Measurements from ENCODE around the gene TACC2. TPM values are rescaled to one million over a fixed set of nuclear protein-coding genes. Genes with fewer than 3 reads are reported as not detected.

The TACC2 gene
- total and polyA plus RNA-seq, 7 donors = 44.0 to 439 (median 313) TPM

DNA sequence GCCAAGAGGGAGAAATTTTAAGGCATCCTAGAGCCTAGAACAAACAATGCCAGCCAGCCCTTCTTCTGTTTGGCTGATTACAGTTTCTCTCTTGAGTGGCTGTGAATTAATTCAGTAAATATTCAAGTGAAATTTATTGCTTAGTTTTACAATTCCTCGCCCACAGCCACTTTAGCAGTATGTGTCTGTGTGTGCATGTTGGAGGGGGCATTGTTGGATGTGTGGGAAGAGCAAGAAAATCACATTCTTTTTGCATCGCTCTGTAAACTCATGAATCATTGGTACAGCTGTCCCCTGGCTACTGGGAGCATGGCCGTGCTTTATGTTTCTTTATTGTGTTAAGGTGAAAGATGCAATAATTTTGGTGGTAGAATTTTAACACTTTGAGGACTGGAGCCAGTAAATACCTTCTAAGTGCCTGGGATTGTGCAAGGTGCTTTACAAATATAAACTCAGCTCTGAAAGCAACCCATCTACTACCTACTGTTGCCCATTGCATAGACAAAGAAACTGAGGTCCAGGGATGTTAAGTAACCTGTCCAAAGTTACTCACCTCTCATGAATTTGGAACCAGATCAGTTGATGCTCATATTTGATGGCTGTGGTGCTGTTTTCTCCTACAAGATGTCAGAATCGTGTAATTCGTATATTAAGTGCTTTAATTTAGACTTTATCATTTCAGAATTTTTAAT, 192.2 kb downstream of the TACC2 start:
- H3K4me3 ChIP-seq = no peak overlapping the region
- H3K4me1 ChIP-seq = peaks cover 19% of the 10 kb centered on the region
- no peaks in the 10 kb centered on the region for H3K9me3 ChIP-seq
- ATAC-seq (no peak), DNase-seq (no peak)
- intact Hi-C loops (cut with DNase I) = no loop called here
- TF ChIP-seq, protein P1, sequence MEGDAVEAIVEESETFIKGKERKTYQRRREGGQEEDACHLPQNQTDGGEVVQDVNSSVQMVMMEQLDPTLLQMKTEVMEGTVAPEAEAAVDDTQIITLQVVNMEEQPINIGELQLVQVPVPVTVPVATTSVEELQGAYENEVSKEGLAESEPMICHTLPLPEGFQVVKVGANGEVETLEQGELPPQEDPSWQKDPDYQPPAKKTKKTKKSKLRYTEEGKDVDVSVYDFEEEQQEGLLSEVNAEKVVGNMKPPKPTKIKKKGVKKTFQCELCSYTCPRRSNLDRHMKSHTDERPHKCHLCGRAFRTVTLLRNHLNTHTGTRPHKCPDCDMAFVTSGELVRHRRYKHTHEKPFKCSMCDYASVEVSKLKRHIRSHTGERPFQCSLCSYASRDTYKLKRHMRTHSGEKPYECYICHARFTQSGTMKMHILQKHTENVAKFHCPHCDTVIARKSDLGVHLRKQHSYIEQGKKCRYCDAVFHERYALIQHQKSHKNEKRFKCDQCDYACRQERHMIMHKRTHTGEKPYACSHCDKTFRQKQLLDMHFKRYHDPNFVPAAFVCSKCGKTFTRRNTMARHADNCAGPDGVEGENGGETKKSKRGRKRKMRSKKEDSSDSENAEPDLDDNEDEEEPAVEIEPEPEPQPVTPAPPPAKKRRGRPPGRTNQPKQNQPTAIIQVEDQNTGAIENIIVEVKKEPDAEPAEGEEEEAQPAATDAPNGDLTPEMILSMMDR (IDR thresholded peaks at IDR 0.05) = no peak
- H3K36me3 ChIP-seq (ENCODE audit: insufficient read depth in 1 of 2, low read depth in 1 of 2) = peaks cover 2 to 5% of the 10 kb centered on the region in 2 donors
- no peaks in the 10 kb centered on the region for H3K27me3 ChIP-seq (ENCODE audit: insufficient read depth in 3 of 3, low read length in 2 of 3)
- H3K27ac ChIP-seq = peak overlapping the region; percentile 41
- WGBS, 3 donors = 73 to 82% (median 79%) methylated on average over 5 of the region's 5 CpGs

DNA sequence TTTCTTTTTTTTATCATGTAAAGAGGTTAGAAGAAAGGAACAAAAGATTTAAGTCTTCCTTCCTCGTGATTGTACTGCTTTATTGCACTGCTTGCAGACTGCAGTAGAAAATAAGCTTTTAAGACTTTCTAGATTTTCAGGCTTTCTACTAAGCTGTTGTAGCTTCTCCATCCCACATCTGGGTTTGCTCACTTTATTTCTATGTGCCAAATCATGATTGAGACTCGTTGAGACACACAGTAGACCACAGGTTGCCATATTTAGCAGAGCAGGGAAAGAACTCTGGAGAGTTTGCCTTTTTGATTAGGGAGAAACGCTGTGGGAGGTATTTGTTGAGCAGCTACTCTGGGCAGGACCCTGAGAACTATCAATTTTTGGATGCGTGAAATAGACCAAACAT, 192.9 kb downstream of the TACC2 start:
- WGBS, 3 donors = 34 to 50% (median 41%) methylated on average over 4 of the region's 4 CpGs
- TF ChIP-seq, protein P1 (IDR thresholded peaks at IDR 0.05) = no peak
- Histone ChIP-seq H3K4me3 (no peak overlapping the region), H3K27me3 (ENCODE audit: insufficient read depth in 3 of 3, low read length in 2 of 3) (no peaks in the 10 kb centered on the region), H3K9me3 (no peaks in the 10 kb centered on the region), H3K27ac (peak overlapping the region; percentile 0), H3K4me1 (peaks cover 25% of the 10 kb centered on the region), H3K36me3 (ENCODE audit: insufficient read depth in 1 of 2, low read depth in 1 of 2) (peaks cover 2 to 5% of the 10 kb centered on the region in 2 donors)
- intact Hi-C loops (cut with DNase I) = no loop called here
- ATAC-seq = no peak
- DNase-seq = no peak

DNA sequence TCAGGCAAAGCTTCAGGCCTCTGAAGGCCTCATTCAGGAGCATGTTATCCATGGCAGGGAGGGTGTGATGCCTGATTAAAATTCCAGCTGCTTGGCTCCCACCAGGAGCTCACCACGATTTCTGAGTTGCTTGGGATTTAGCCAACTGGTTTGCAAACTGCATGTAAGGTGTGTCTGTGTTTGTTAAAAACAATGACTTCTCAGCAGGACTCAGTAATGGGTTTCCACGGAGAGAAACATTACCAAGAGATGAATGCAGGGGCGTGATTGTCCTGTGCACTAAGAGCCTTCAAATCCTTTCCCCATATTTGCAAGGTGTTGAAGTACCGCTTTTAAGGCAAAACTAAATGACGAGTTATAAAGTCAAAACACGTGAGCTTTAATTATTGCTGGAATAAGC, 193.3 kb downstream of the TACC2 start:
- intact Hi-C loops (cut with DNase I) = no loop called here
- no peak overlapping the region for H3K4me3 ChIP-seq
- H3K36me3 ChIP-seq (ENCODE audit: insufficient read depth in 1 of 2, low read depth in 1 of 2) = peaks cover 0 to 5% of the 10 kb centered on the region in 2 donors
- no peaks in the 10 kb centered on the region for H3K27me3 ChIP-seq (ENCODE audit: insufficient read depth in 3 of 3, low read length in 2 of 3)
- ATAC-seq (no peak), DNase-seq (no peak)
- WGBS, 3 donors = 57 to 61% (median 61%) methylated on average over 6 of the region's 6 CpGs
- no peaks in the 10 kb centered on the region for H3K9me3 ChIP-seq
- peak overlapping the region; percentile 59 for H3K27ac ChIP-seq
- peaks cover 30% of the 10 kb centered on the region for H3K4me1 ChIP-seq
- TF ChIP-seq, protein P1 (IDR thresholded peaks at IDR 0.05) = no peak

DNA sequence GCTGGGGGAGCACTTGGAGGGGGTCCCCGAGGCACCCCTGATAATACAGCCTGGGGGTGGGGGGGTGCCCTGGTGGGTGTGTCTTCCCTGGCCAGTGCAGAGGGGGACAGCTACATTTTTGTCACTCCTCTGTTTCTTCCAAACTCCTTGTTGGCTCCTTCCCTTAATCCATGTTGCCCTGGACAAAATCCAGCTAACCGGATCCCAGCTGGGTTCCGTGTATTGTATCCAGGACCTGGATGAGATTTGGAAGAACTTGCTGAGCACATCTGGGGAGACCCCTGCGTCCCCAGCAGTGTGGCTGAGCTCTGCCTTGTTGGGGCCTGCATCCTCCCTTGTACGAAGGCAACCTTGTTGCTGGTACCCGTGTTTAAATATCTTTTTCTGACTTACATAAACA, 195.3 kb downstream of the TACC2 start:
- no peaks in the 10 kb centered on the region for H3K9me3 ChIP-seq
- no peak overlapping the region for H3K27ac ChIP-seq
- ATAC-seq (no peak), DNase-seq (no peak)
- TF ChIP-seq, protein P1 (IDR thresholded peaks at IDR 0.05) = no peak
- H3K36me3 ChIP-seq (ENCODE audit: insufficient read depth in 1 of 2, low read depth in 1 of 2) = no peaks in the 10 kb centered on the region
- peaks cover 48% of the 10 kb centered on the region for H3K4me1 ChIP-seq
- H3K4me3 ChIP-seq = no peak overlapping the region
- intact Hi-C loops (cut with DNase I) = no loop called here
- WGBS, 3 donors = 45 to 58% (median 53%) methylated on average over 6 of the region's 6 CpGs
- H3K27me3 ChIP-seq (ENCODE audit: insufficient read depth in 3 of 3, low read length in 2 of 3) = no peaks in the 10 kb centered on the region

DNA sequence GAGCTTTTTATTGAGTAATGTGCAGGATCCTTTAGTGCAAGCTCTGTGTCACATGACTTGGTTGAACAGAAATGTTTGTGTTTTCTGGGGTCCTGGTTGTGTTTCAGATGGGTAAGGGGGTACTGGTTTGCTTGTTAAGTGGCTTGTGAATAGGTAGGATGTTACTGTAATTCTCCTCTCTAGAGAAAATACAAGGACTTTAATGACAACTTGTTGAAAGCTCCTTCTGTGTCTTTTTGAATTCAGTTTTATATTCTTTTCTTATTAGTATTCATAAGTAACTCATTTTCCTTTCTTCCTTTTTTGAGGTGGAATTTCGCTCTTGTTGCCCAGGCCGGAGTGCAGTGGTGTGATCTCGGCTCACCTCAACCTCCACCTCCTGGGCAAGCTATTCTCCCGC, 196.7 kb downstream of the TACC2 start:
- Histone ChIP-seq H3K4me1 (peaks cover 57% of the 10 kb centered on the region), H3K27ac (peak overlapping the region; percentile 20), H3K27me3 (ENCODE audit: insufficient read depth in 3 of 3, low read length in 2 of 3) (no peaks in the 10 kb centered on the region), H3K36me3 (ENCODE audit: insufficient read depth in 1 of 2, low read depth in 1 of 2) (no peaks in the 10 kb centered on the region), H3K4me3 (no peak overlapping the region), H3K9me3 (no peaks in the 10 kb centered on the region)
- TF ChIP-seq, protein P1 (IDR thresholded peaks at IDR 0.05) = no peak
- WGBS, 3 donors = 98 to 100% (median 99%) methylated on average over 4 of the region's 4 CpGs
- DNase-seq (no peak), ATAC-seq (no peak)
- intact Hi-C loops (cut with DNase I) = no loop called here

All from psoas muscle (tissue), 8 donors.